H1 (cell line): ENCODE results near the gene RCSD1. TPM values are rescaled to one million over a fixed set of nuclear protein-coding genes. Genes with fewer than 3 reads are reported as not detected.
A peak's percentile ranks its signal among the peaks of the same experiment; 100 is the strongest.

ENCODE experiments used
- CTCF ChIA-PET: fragments of 300-600 bp; sonication (Branson Sonifier 250); formaldehyde crosslinking; loops from one replicate; lab custom pipeline; 2021; ENCODE audit not compliant: partially characterized antibody; lab: Charles Lee
- POLR2A ChIA-PET: fragments of 300-600 bp; sonication (Branson Sonifier 250); formaldehyde crosslinking; loops from one replicate; lab custom pipeline; 2021; ENCODE audit warnings: inconsistent platforms; ENCODE audit not compliant: partially characterized antibody; lab: Charles Lee
- DNase-seq, 2 experiments: peaks; one replicate each; pipeline versions ENCODE4 v3.0.0 to v3.0.0-alpha.2; 2010 to 2022; ENCODE audit warnings: low spot score in 2 of 2, low read depth in 1 of 2, mixed read lengths in 1 of 2
- FAIRE-seq: peaks from 2 replicates; lab custom pipeline; 2011; peaks lifted over from hg19 to GRCh38; lab: Jason Lieb, UNC
- H2AFZ ChIP-seq: 2 replicates; pipeline ENCODE4 v1.8.1; 2012; ENCODE audit warnings: low read length, inconsistent platforms
- H2AK5ac ChIP-seq: 2 replicates; pipeline ENCODE4 v1.6.1; 2013; ENCODE audit warnings: low read depth, low read length
- H2BK120ac ChIP-seq: replicated peaks from 2 replicates; pipeline ENCODE3; 2013; ENCODE audit warnings: low read depth, low read length, inconsistent platforms
- H2BK12ac ChIP-seq: 2 replicates; pipeline ENCODE4 v1.6.1; 2013; ENCODE audit warnings: low read depth, low read length
- H2BK15ac ChIP-seq: 2 replicates; pipeline ENCODE4 v1.6.1; 2013; ENCODE audit warnings: low read length
- H2BK20ac ChIP-seq: 2 replicates; pipeline ENCODE4 v1.6.1; 2013; ENCODE audit warnings: low read length
- H2BK5ac ChIP-seq: 2 replicates; pipeline ENCODE4 v1.6.1; 2013; ENCODE audit warnings: low read depth, low read length
- H3K14ac ChIP-seq: 2 replicates; pipeline ENCODE4 v1.6.1; 2013; ENCODE audit warnings: inconsistent platforms; ENCODE audit not compliant: insufficient read length
- H3K18ac ChIP-seq: 2 replicates; pipeline ENCODE4 v1.6.1; 2013; ENCODE audit warnings: low read length; ENCODE audit errors: extremely low read depth
- H3K23ac ChIP-seq: 2 replicates; pipeline ENCODE4 v1.6.1; 2013; ENCODE audit warnings: inconsistent platforms; ENCODE audit not compliant: insufficient read length
- H3K23me2 ChIP-seq: 2 replicates; pipeline ENCODE4 v1.6.1; 2013; ENCODE audit warnings: low read depth, low read length
- H3K27ac ChIP-seq: 2 replicates; pipeline ENCODE4 v1.6.1; 2011; ENCODE audit warnings: low read depth, low read length, inconsistent platforms
- H3K27me3 ChIP-seq, 4 experiments: replicated peaks in 1 of 4; 1 replicate in 1 of 4; 2 replicates in 3 of 4; pipeline versions ENCODE4 v1.6.1 to v1.8.1; 2011 to 2013; ENCODE audit warnings: low read length in 3 of 4, mild to moderate bottlenecking in 3 of 4, inconsistent platforms in 2 of 4, mixed read lengths in 2 of 4, moderate library complexity in 1 of 4; ENCODE audit not compliant: control insufficient read depth in 3 of 4, insufficient read depth in 3 of 4; ENCODE audit errors: extremely low read depth in 1 of 4
- H3K36me3 ChIP-seq, 4 experiments: 2 replicates each; pipeline versions ENCODE4 v1.6.1 to v1.8.1; 2011 to 2013; ENCODE audit warnings: mild to moderate bottlenecking in 4 of 4, low read length in 3 of 4, moderate library complexity in 2 of 4, control low read depth in 1 of 4, inconsistent platforms in 1 of 4; ENCODE audit not compliant: insufficient read depth in 4 of 4, control insufficient read depth in 2 of 4
- H3K4ac ChIP-seq: replicated peaks from 2 replicates; pipeline ENCODE3; 2013; ENCODE audit warnings: low read length, low read depth, mixed read lengths, inconsistent platforms; ENCODE audit not compliant: insufficient read length
- H3K4me1 ChIP-seq, 4 experiments: replicated peaks in 1 of 4; 1 replicate in 1 of 4; 2 replicates in 3 of 4; pipeline versions ENCODE4 v1.6.1 to v1.8.1; 2011 to 2013; ENCODE audit warnings: low read length in 3 of 4, inconsistent platforms in 2 of 4, mixed read lengths in 1 of 4; ENCODE audit not compliant: insufficient read depth in 4 of 4, control insufficient read depth in 3 of 4
- H3K4me2 ChIP-seq, 2 experiments: 2 replicates each; pipeline versions ENCODE4 v1.6.1 to v1.8.1; 2011 to 2013; ENCODE audit warnings: low read depth in 2 of 2, low read length in 2 of 2, control low read depth in 1 of 2, inconsistent platforms in 1 of 2, mild to moderate bottlenecking in 1 of 2; ENCODE audit not compliant: insufficient read depth in 1 of 2
- H3K4me3 ChIP-seq, 4 experiments: fragments of 200-600, 300-600 bp in 1 of 4; sonication (generic), shearing (Covaris generic), sonication (Bioruptor Twin) in 1 of 4; 2 replicates each; pipeline versions ENCODE4 v1.5.1 to v1.8.1; 2011 to 2016; ENCODE audit warnings: low read length in 4 of 4, low read depth in 3 of 4, control low read depth in 2 of 4, inconsistent platforms in 2 of 4, mild to moderate bottlenecking in 2 of 4, mixed read lengths in 1 of 4, moderate library complexity in 1 of 4; ENCODE audit not compliant: insufficient read depth in 2 of 4; ENCODE audit errors: extremely low read depth in 1 of 4
- H3K56ac ChIP-seq: replicated peaks from 2 replicates; pipeline ENCODE3; 2013; ENCODE audit warnings: low read depth, mild to moderate bottlenecking, mixed read lengths, low read length, inconsistent platforms; ENCODE audit not compliant: insufficient read length
- H3K79me1 ChIP-seq: 2 replicates; pipeline ENCODE4 v1.6.1; 2013; ENCODE audit warnings: low read depth, low read length, control low read depth
- H3K79me2 ChIP-seq, 2 experiments: 2 replicates each; pipeline versions ENCODE4 v1.6.1 to v1.8.1; 2012 to 2013; ENCODE audit warnings: low read length in 2 of 2, mild to moderate bottlenecking in 2 of 2, inconsistent platforms in 1 of 2; ENCODE audit not compliant: insufficient read depth in 2 of 2, control insufficient read depth in 1 of 2
- H3K9ac ChIP-seq, 4 experiments: replicated peaks in 1 of 4; 1 replicate in 1 of 4; 2 replicates in 3 of 4; pipeline versions ENCODE4 v1.6.1 to v1.8.1; 2011 to 2013; ENCODE audit warnings: low read depth in 3 of 4, low read length in 3 of 4, control low read depth in 2 of 4, mild to moderate bottlenecking in 2 of 4, moderate library complexity in 2 of 4, inconsistent platforms in 1 of 4; ENCODE audit errors: extremely low read depth in 1 of 4
- H3K9me3 ChIP-seq, 2 experiments: 2 replicates each; pipeline versions ENCODE4 v1.6.1 to v1.8.1; 2012 to 2013; ENCODE audit warnings: mild to moderate bottlenecking in 2 of 2, moderate library complexity in 2 of 2, control low read depth in 1 of 2, inconsistent platforms in 1 of 2, low read depth in 1 of 2, low read length in 1 of 2, mixed read lengths in 1 of 2; ENCODE audit not compliant: insufficient read depth in 2 of 2
- H4K20me1 ChIP-seq, 2 experiments: replicated peaks in 1 of 2; 2 replicates each; pipeline versions ENCODE3 to v1.8.1; 2011 to 2013; ENCODE audit warnings: inconsistent platforms in 2 of 2, low read length in 2 of 2, mild to moderate bottlenecking in 1 of 2; ENCODE audit not compliant: insufficient read depth in 2 of 2, control insufficient read depth in 1 of 2
- H4K5ac ChIP-seq: 2 replicates; pipeline ENCODE4 v1.6.1; 2013; ENCODE audit warnings: low read length, low read depth, mixed read lengths, inconsistent platforms; ENCODE audit not compliant: insufficient read length
- H4K8ac ChIP-seq: 2 replicates; pipeline ENCODE4 v1.8.0; 2013; ENCODE audit warnings: mild to moderate bottlenecking, moderate library complexity, low read length, inconsistent platforms; ENCODE audit not compliant: insufficient read depth; ENCODE audit errors: extremely low read depth
- H4K91ac ChIP-seq: replicated peaks from 2 replicates; pipeline ENCODE3; 2013; ENCODE audit warnings: low read length, mixed read lengths, inconsistent platforms; ENCODE audit not compliant: insufficient read length
- ATF2 ChIP-seq: IDR thresholded peaks from 2 replicates; pipeline ENCODE4 v1.6.1; 2012; ENCODE audit warnings: low read length, inconsistent platforms
- BCL11A ChIP-seq, 2 experiments: IDR thresholded peaks; one replicate each; pipeline ENCODE4 v1.6.1; 2011; ENCODE audit warnings: low read depth in 2 of 2, low read length in 2 of 2, mild to moderate bottlenecking in 2 of 2
- CBX8 ChIP-seq: fragments of 300-800, 300-1000 bp; sonication (generic); IDR thresholded peaks from 2 replicates; pipeline ENCODE4 v1.7.1; 2016; ENCODE audit warnings: low read depth, low read length, borderline replicate concordance
- CHD2 ChIP-seq: IDR thresholded peaks from 2 replicates; pipeline ENCODE4 v1.6.1; 2012; ENCODE audit warnings: low read length, improper control_type of control experiment
- EP300 ChIP-seq, 2 experiments: IDR thresholded peaks; 1 replicate in 1 of 2; 2 replicates in 1 of 2; pipeline ENCODE4 v1.6.1; 2011 to 2012; ENCODE audit warnings: low read depth in 2 of 2, low read length in 2 of 2, mild to moderate bottlenecking in 2 of 2, borderline replicate concordance in 1 of 2, inconsistent platforms in 1 of 2, moderate library complexity in 1 of 2
- SP2 ChIP-seq: IDR thresholded peaks from 2 replicates; pipeline ENCODE4 v1.6.1; 2012; ENCODE audit warnings: mild to moderate bottlenecking, low read length, inconsistent platforms
- SRF ChIP-seq: IDR thresholded peaks from 2 replicates; pipeline ENCODE4 v1.6.1; 2011; ENCODE audit warnings: mild to moderate bottlenecking, low read depth, low read length, moderate library complexity
- TAF1 ChIP-seq: IDR thresholded peaks from 2 replicates; pipeline ENCODE4 v1.6.1; 2011; ENCODE audit warnings: mild to moderate bottlenecking, low read depth, low read length
- TAF7 ChIP-seq: optimal IDR thresholded peaks from 2 replicates; pipeline ENCODE3; 2011; ENCODE audit warnings: low read depth, mild to moderate bottlenecking, inconsistent platforms, low read length, moderate library complexity, borderline replicate concordance
- TCF12 ChIP-seq: IDR thresholded peaks from 2 replicates; pipeline ENCODE4 v1.6.1; 2011; ENCODE audit warnings: low read depth, mild to moderate bottlenecking, low read length
- WGBS, 2 experiments: shearing (Covaris generic) in 1 of 2; methylation state at CpG; one replicate each; pipeline versions ENCODE4 v1.1.6 to v1.1.7; 2013 to 2015; ENCODE audit warnings: low lambda C conversion rate in 2 of 2, mixed read lengths in 2 of 2, inconsistent platforms in 1 of 2, low coverage in 1 of 2, missing lambda C conversion rate in 1 of 2; ENCODE audit not compliant: insufficient replicate concordance in 2 of 2, insufficient coverage in 1 of 2, insufficient read length in 1 of 2; ENCODE audit errors: extremely low coverage in 1 of 2, missing lambda C conversion rate in 1 of 2; 5-methylcytosine and 5-hydroxymethylcytosine counted together
- polyA plus RNA-seq, 7 experiments: library from polyadenylated mRNA; depleted of rRNA in 3 of 7; stranded (reverse) in 5 of 7; unstranded in 2 of 7; fragments of >200 nt in 5 of 7; fragments of 200-250 nt in 2 of 7; gene quantifications; 1 replicate in 5 of 7; 2 replicates in 1 of 7; 4 replicates in 1 of 7; pipeline versions ENCODE4 v1.2.1 to v1.2.3, GENCODE V29; 2011 to 2013; ENCODE audit warnings: missing spikeins in 2 of 7, mixed read lengths in 2 of 7
- total RNA-seq: library from RNA; stranded (reverse); fragmentation: NEBNext Ultra II Directional; extraction: Animal tissue kit (Norgen Biotek cat#: 25700); gene quantifications from 2 replicates; pipeline ENCODE4 v1.2.1, GENCODE V29; 2021

The RCSD1 gene
- total and polyA plus RNA-seq, 2 of the 8 experiments (the other 6 are each of a cell fraction or from before 2014, with no cell fraction given), result 0.47 to 0.69 TPM

GRCh38 chr1:167627865-167628641 is 2.0 kb upstream of the RCSD1 start:
- Histone ChIP-seq H3K9ac (no peak overlapping the region), H2BK120ac (no peak overlapping the region), H4K20me1 (no peaks in the 10 kb centered on the region), H2AK5ac (no peak overlapping the region), H3K79me1 (no peaks in the 10 kb centered on the region), H3K36me3 (no peaks in the 10 kb centered on the region), H2BK15ac (no peak overlapping the region), H3K4me1 (peaks cover 0 to 10% (median 5%) of the 10 kb centered on the region in 4 experiments; a peak in 5 of 7 replicates), H3K56ac (no peak overlapping the region), H3K4ac (no peak overlapping the region), H2BK20ac (no peak overlapping the region), H3K79me2 (no peaks in the 10 kb centered on the region), H3K4me2 (no peak overlapping the region), H2AFZ (no peak overlapping the region), H4K8ac (peak overlapping the region; percentile 11; the same call in 1 of the 2 replicates), H3K9me3 (no peaks in the 10 kb centered on the region), H3K27ac (no peak overlapping the region), H3K23me2 (peaks cover 7% of the 10 kb centered on the region; the same call in 1 of the 2 replicates), H3K14ac (no peak overlapping the region), H3K4me3 (no peak overlapping the region), H3K18ac (no peak overlapping the region), H4K91ac (no peak overlapping the region), H3K27me3 (peaks cover 20 to 46% (median 41%) of the 10 kb centered on the region in 4 experiments), H2BK12ac (no peak overlapping the region), H4K5ac (no peak overlapping the region), H3K23ac (no peak overlapping the region), H2BK5ac (no peak overlapping the region)
- POLR2A ChIA-PET, result no interaction called here
- CTCF ChIA-PET, result interaction anchor here (0.7 to 2.1 kb wide), 5 partner anchors 10 to 28 kb away, joined by 3 to 6 read pairs (median 3); no protein-coding TSS in a partner anchor
- WGBS, 2 experiments, result 81% methylated on average over 10 of the region's 10 CpGs; no CpG with 5 or more reads in 1 of the 2 experiments
- no peak for TF ChIP-seq SP2
- no peak for TF ChIP-seq TCF12
- TF ChIP-seq TAF1, result no peak
- no peak for TF ChIP-seq ATF2
- no peak for TF ChIP-seq SRF
- no peak for TF ChIP-seq TAF7
- TF ChIP-seq BCL11A (IDR thresholded peaks at IDR 0.05; ENCODE audit: low read depth in 2 of 2, low read length in 2 of 2), result no peak
- no peak for TF ChIP-seq CHD2
- TF ChIP-seq CBX8, result no peak
- no peak for TF ChIP-seq EP300 (IDR thresholded peaks at IDR 0.05; ENCODE audit: borderline replicate concordance in 1 of 2, low read depth in 2 of 2, low read length in 2 of 2)
- FAIRE-seq, result no peak
- DNase-seq, result no peak
